Fibroblast of skin of scalp (primary cell): Measurements from ENCODE around the gene RAI1.
"Not testable (repeated sequence)": the region's sequence is repeated elsewhere in the genome, so short reads cannot be mapped to it uniquely, and the experiment has no call there.

Experiments
- DNase-seq: peaks from one replicate; pipeline ENCODE4 v3.0.0-alpha.2; 2013

The RAI1 gene

GRCh38 chr17:17665255-17665654 is 16.0 kb upstream of the RAI1 start:
- no peak for DNase-seq

- peak; percentile 49 for DNase-seq
Measured at GRCh38 chr17:17666111-17666714, 15.0 kb upstream of the RAI1 start.

GRCh38 chr17:17667231-17667630 is 14.0 kb upstream of the RAI1 start:
- DNase-seq: no peak

- DNase-seq: no peak
Measured at GRCh38 chr17:17667947-17668346, 13.3 kb upstream of the RAI1 start.

GRCh38 chr17:17668358-17668757 is 12.9 kb upstream of the RAI1 start:
- DNase-seq: no peak

- DNase-seq: peak; percentile 32
Measured at GRCh38 chr17:17668775-17669579, 12.3 kb upstream of the RAI1 start.

- no peak for DNase-seq
Measured at GRCh38 chr17:17669580-17670235, 11.6 kb upstream of the RAI1 start.

- no peak for DNase-seq
Measured at GRCh38 chr17:17670701-17671305, 10.5 kb upstream of the RAI1 start.

GRCh38 chr17:17671369-17672129 is 9.7 kb upstream of the RAI1 start:
- DNase-seq: no peak

- DNase-seq: peak; percentile 31
Measured at GRCh38 chr17:17672453-17673368, 8.5 kb upstream of the RAI1 start.

GRCh38 chr17:17675416-17675815 is 5.8 kb upstream of the RAI1 start:
- no peak for DNase-seq

GRCh38 chr17:17675925-17676534 is 5.2 kb upstream of the RAI1 start:
- no peak for DNase-seq

- DNase-seq: no peak
Measured at GRCh38 chr17:17676752-17677151, 4.5 kb upstream of the RAI1 start.

GRCh38 chr17:17677299-17678040 is 3.8 kb upstream of the RAI1 start:
- DNase-seq: no peak

- not testable (repeated sequence) for DNase-seq
Measured at GRCh38 chr17:17678063-17678699, 3.1 kb upstream of the RAI1 start.

GRCh38 chr17:17679243-17679642 is 2.0 kb upstream of the RAI1 start:
- no peak for DNase-seq

- DNase-seq: no peak
Measured at GRCh38 chr17:17679748-17680147, 1.5 kb upstream of the RAI1 start.

- DNase-seq: no peak
Measured at GRCh38 chr17:17680477-17681186, 626 bp upstream of the RAI1 start.

- DNase-seq: peak; percentile 27
Measured at GRCh38 chr17:17681744-17682292, 560 bp downstream of the RAI1 start.
